PC-9 (cell line): ENCODE data around the gene SUN1. TPM values are rescaled to one million over a fixed set of nuclear protein-coding genes. Genes with fewer than 3 reads are reported as not detected.

Source experiments
- BruUV-seq: library from RNA; stranded (reverse); fragments of 400-500 nt; replicated peaks from 2 replicates; lab custom pipeline; 2021; lab: Mats Ljungman, UMichigan
- CTCF ChIA-PET: fragments of 300-600 bp; sonication (Branson Sonifier 250); formaldehyde crosslinking; loops from one replicate; lab custom pipeline; 2022; ENCODE audit warnings: antibody characterized with exemption; lab: Charles Lee
- POLR2A ChIA-PET: fragments of 300-600 bp; sonication (Branson Sonifier 250); formaldehyde crosslinking; loops from one replicate; lab custom pipeline; 2022; ENCODE audit warnings: antibody characterized with exemption; ENCODE audit not compliant: unreplicated experiment; lab: Charles Lee
- DNase-seq, 2 experiments: peaks; one replicate each; pipeline versions ENCODE4 v3.0.0 to v3.0.0-alpha.2; 2015 to 2022; ENCODE audit warnings: mixed read lengths in 1 of 2
- H2AFZ ChIP-seq: fragments of 200-600 bp; sonication (generic); 2 replicates; pipeline ENCODE4 v1.8.1; 2017; ENCODE audit warnings: antibody characterized with exemption
- H3F3A ChIP-seq: fragments of 200-600 bp; sonication (generic); 2 replicates; pipeline ENCODE4 v1.8.1; 2017; ENCODE audit warnings: antibody characterized with exemption, mild to moderate bottlenecking, low read depth; ENCODE audit not compliant: insufficient read depth
- H3K27ac ChIP-seq: fragments of 200-600 bp; sonication (generic); 2 replicates; pipeline ENCODE4 v1.6.1; 2016; ENCODE audit warnings: mixed run types
- H3K27me3 ChIP-seq: fragments of 200-600 bp; sonication (generic); 2 replicates; pipeline ENCODE4 v1.6.1; 2016; ENCODE audit warnings: low read depth, mixed run types; ENCODE audit not compliant: insufficient read depth
- H3K36me3 ChIP-seq: fragments of 200-600 bp; sonication (generic); 2 replicates; pipeline ENCODE4 v1.6.1; 2016; ENCODE audit warnings: low read depth, mixed run types
- H3K4me1 ChIP-seq: fragments of 200-600 bp; sonication (generic); replicated peaks from 2 replicates; pipeline ENCODE4 v1.6.1; 2016; ENCODE audit warnings: mixed run types; ENCODE audit not compliant: insufficient read depth
- H3K4me2 ChIP-seq: fragments of 200-600 bp; sonication (generic); 2 replicates; pipeline ENCODE4 v1.6.1; 2017; ENCODE audit warnings: mixed run types
- H3K4me3 ChIP-seq: fragments of 200-600 bp; sonication (generic); 2 replicates; pipeline ENCODE4 v1.6.1; 2016; ENCODE audit warnings: mixed run types
- H3K79me2 ChIP-seq: fragments of 200-600 bp; sonication (generic); 2 replicates; pipeline ENCODE4 v1.6.1; 2017; ENCODE audit warnings: low read depth, mixed run types
- H3K9me2 ChIP-seq: fragments of 200-600 bp; sonication (generic); 2 replicates; pipeline ENCODE4 v1.8.1; 2017; ENCODE audit warnings: mild to moderate bottlenecking; ENCODE audit not compliant: insufficient read depth
- H3K9me3 ChIP-seq: fragments of 200-600 bp; sonication (generic); 2 replicates; pipeline ENCODE4 v1.8.1; 2016; ENCODE audit warnings: low read depth; ENCODE audit not compliant: insufficient read depth
- H4K20me1 ChIP-seq: fragments of 200-600 bp; sonication (generic); 2 replicates; pipeline ENCODE4 v1.8.1; 2017; ENCODE audit not compliant: insufficient read depth
- CTCF ChIP-seq: fragments of 200-600 bp; sonication (generic); conservative IDR thresholded peaks from 2 replicates; pipeline ENCODE4 v1.6.1; 2017; ENCODE audit warnings: mixed run types, antibody characterized with exemption, mild to moderate bottlenecking, moderate library complexity
- EZH2 ChIP-seq: fragments of 200-600 bp; sonication (generic); IDR thresholded peaks from 2 replicates; pipeline ENCODE4 v1.8.0; 2017; ENCODE audit warnings: antibody characterized with exemption, low read depth
- intact Hi-C: fragments of 100-400 bp; cut with micrococcal nuclease; formaldehyde crosslinking; loops from one replicate; pipeline ENCODE4 v1.10.0; 2022; ENCODE audit not compliant: unreplicated experiment
- total RNA-seq: library from RNA; stranded (reverse); gene quantifications from 2 replicates; pipeline ENCODE4 v1.2.3, GENCODE V29; 2021

Gene SUN1
- total RNA-seq, 1 experiment from 2014 or later, result 245 TPM

GRCh38 chr7:853366-854117 is 21.3 kb downstream of the SUN1 start:
- intact Hi-C loops, result loop anchor here (5.0 kb wide), 1 partner anchor 66 kb away; no protein-coding TSS in a partner anchor
- H3K36me3 ChIP-seq, result peaks cover 42% of the 10 kb centered on the region
- no peaks in the 10 kb centered on the region for H3K79me2 ChIP-seq
- H3K4me1 ChIP-seq, result no peaks in the 10 kb centered on the region
- H3K9me2 ChIP-seq, result no peaks in the 10 kb centered on the region
- H2AFZ ChIP-seq, result no peak overlapping the region
- ChIA-PET CTCF (no interaction called here), POLR2A (interaction anchor here (0.6 kb wide), 1 partner anchor 120 kb away, joined by 3 read pairs; no protein-coding TSS in a partner anchor)
- H3K4me2 ChIP-seq, result no peak overlapping the region
- H4K20me1 ChIP-seq, result no peaks in the 10 kb centered on the region; the same call in 1 of the 2 replicates
- no peak overlapping the region for H3K4me3 ChIP-seq
- no peak for DNase-seq
- no TSS peak for BruUV-seq
- peaks cover 11% of the 10 kb centered on the region for H3F3A ChIP-seq
- no peaks in the 10 kb centered on the region for H3K27me3 ChIP-seq
- no peak overlapping the region for H3K27ac ChIP-seq
- H3K9me3 ChIP-seq, result no peaks in the 10 kb centered on the region
- no peak for TF ChIP-seq EZH2

GRCh38 chr7:854118-854775 is 22.0 kb downstream of the SUN1 start:
- Histone ChIP-seq H3K9me3 (no peaks in the 10 kb centered on the region), H3K27me3 (no peaks in the 10 kb centered on the region), H3K9me2 (no peaks in the 10 kb centered on the region), H3K27ac (no peak overlapping the region), H4K20me1 (no peaks in the 10 kb centered on the region; the same call in 1 of the 2 replicates), H3K36me3 (peaks cover 41% of the 10 kb centered on the region), H3F3A (peaks cover 11% of the 10 kb centered on the region), H3K4me1 (no peaks in the 10 kb centered on the region), H2AFZ (no peak overlapping the region), H3K4me2 (no peak overlapping the region), H3K4me3 (no peak overlapping the region), H3K79me2 (no peaks in the 10 kb centered on the region)
- DNase-seq, result no peak
- BruUV-seq, result no TSS peak
- ChIA-PET CTCF (no interaction called here), POLR2A (no interaction called here)
- intact Hi-C loops, result loop anchor here (5.0 kb wide), 1 partner anchor 67 kb away; no protein-coding TSS in a partner anchor
- TF ChIP-seq EZH2 (no peak), CTCF (no peak)

GRCh38 chr7:855686-856369 is 23.6 kb downstream of the SUN1 start:
- no peaks in the 10 kb centered on the region for H3K9me3 ChIP-seq
- ChIA-PET POLR2A (no interaction called here), CTCF (no interaction called here)
- no peak overlapping the region for H3K4me2 ChIP-seq
- no peak overlapping the region for H2AFZ ChIP-seq
- no peaks in the 10 kb centered on the region for H4K20me1 ChIP-seq
- no peak overlapping the region for H3K27ac ChIP-seq
- H3F3A ChIP-seq, result peaks cover 5% of the 10 kb centered on the region
- no peaks in the 10 kb centered on the region for H3K27me3 ChIP-seq
- intact Hi-C loops, result no loop called here
- no peak overlapping the region for H3K4me3 ChIP-seq
- peaks cover 46% of the 10 kb centered on the region for H3K36me3 ChIP-seq
- H3K9me2 ChIP-seq, result no peaks in the 10 kb centered on the region
- TF ChIP-seq CTCF (no peak), EZH2 (no peak)
- H3K4me1 ChIP-seq, result no peaks in the 10 kb centered on the region
- BruUV-seq, result no TSS peak
- DNase-seq, result no peak
- H3K79me2 ChIP-seq, result no peaks in the 10 kb centered on the region
